ENCODE results near the gene CDK5RAP2. TPM values are rescaled to one million over a fixed set of nuclear protein-coding genes. Genes with fewer than 3 reads are reported as not detected.

Gene CDK5RAP2
- total and polyA plus RNA-seq, 9 of the 15 experiments (the other 6 are each of a cell fraction or from before 2014, with no cell fraction given) = 19.9 to 68.8 (median 42.2) TPM

DNA sequence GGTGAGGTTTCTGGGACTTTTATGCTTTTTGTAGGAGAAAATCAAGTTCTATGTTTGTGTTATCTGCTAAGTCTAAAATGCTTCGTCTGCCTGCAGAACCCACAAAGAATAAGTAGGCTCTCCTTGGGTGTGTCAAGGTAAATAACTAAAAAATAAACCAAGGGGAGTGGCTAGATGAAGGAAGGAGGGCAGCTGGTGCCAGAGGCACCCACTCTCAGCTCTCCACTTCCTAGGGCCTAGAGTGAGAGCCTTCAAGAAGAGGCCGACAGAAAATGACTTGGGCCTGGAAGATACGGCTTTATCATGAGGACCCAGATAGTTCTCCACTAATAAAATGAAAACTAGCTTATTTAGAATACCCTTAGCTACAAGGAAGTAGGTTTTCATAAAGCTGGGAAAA, 147.4 kb downstream of the CDK5RAP2 start:
- Histone ChIP-seq H3K4me3 (no peak overlapping the region), H3K36me3 (ENCODE audit: control insufficient read depth, insufficient read depth, low read length) (peaks cover 32% of the 10 kb centered on the region), H3K9me1 (ENCODE audit: control insufficient read depth, insufficient read depth, low read length) (no peaks in the 10 kb centered on the region), H3K4me1 (replicated peaks in 1 of 2; ENCODE audit: control insufficient read depth in 2 of 2, insufficient read depth in 2 of 2, low read length in 2 of 2) (no peaks in the 10 kb centered on the region; a peak in 1 of 5 replicates), H3K4me2 (ENCODE audit: insufficient read depth, low read length) (no peak overlapping the region), H3K79me2 (ENCODE audit: control insufficient read depth, insufficient read depth, low read length) (no peaks in the 10 kb centered on the region), H3K9me3 (replicated peaks; ENCODE audit: control insufficient read depth, insufficient read depth, low read depth, low read length) (no peaks in the 10 kb centered on the region), H2AFZ (ENCODE audit: low read depth, low read length) (no peak overlapping the region), H3K9ac (ENCODE audit: insufficient read depth in 1 of 2, low read depth in 2 of 2, low read length in 2 of 2) (no peak overlapping the region), H4K20me1 (replicated peaks; ENCODE audit: control insufficient read depth, insufficient read depth, low read length) (no peaks in the 10 kb centered on the region), H3K27ac (ENCODE audit: extremely low read depth, low read depth, low read length) (no peak overlapping the region), H3K27me3 (ENCODE audit: control insufficient read depth in 2 of 2, insufficient read depth in 2 of 2, low read length in 2 of 2) (no peaks in the 10 kb centered on the region)
- intact Hi-C loops (cut with micrococcal nuclease) (no loop called here), in situ Hi-C loops (cut with MboI) (no loop called here)
- WGBS (ENCODE audit: insufficient coverage, low coverage, missing lambda C conversion rate) = 88% methylated on average over 3 of the region's 3 CpGs
- ATAC-seq (no peak), FAIRE-seq (no peak), DNase-seq (ENCODE audit: extremely low read depth in 1 of 4, low spot score in 3 of 4) (no peak)
- CTCF ChIA-PET (ENCODE audit: low intra/inter-chr PET ratio) = no interaction called here
- TF ChIP-seq SMAD4 (CRISPR knock-in tag; conservative IDR thresholded peaks at IDR 0.05) = no peak
- no peak for TF ChIP-seq BHLHE40 (IDR thresholded peaks at IDR 0.05; ENCODE audit: low read length)
- TF ChIP-seq, protein P1, sequence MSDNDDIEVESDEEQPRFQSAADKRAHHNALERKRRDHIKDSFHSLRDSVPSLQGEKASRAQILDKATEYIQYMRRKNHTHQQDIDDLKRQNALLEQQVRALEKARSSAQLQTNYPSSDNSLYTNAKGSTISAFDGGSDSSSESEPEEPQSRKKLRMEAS (CRISPR knock-in tag; IDR thresholded peaks at IDR 0.05) = no peak
- TF ChIP-seq KAT7 (CRISPR knock-in tag; IDR thresholded peaks at IDR 0.05; ENCODE audit: borderline replicate concordance) = no peak
- no peak for TF ChIP-seq TCF3 (CRISPR knock-in tag; IDR thresholded peaks at IDR 0.05)
- no peak for TF ChIP-seq ZNF282 (CRISPR knock-in tag; IDR thresholded peaks at IDR 0.05)
- TF ChIP-seq, protein P2, sequence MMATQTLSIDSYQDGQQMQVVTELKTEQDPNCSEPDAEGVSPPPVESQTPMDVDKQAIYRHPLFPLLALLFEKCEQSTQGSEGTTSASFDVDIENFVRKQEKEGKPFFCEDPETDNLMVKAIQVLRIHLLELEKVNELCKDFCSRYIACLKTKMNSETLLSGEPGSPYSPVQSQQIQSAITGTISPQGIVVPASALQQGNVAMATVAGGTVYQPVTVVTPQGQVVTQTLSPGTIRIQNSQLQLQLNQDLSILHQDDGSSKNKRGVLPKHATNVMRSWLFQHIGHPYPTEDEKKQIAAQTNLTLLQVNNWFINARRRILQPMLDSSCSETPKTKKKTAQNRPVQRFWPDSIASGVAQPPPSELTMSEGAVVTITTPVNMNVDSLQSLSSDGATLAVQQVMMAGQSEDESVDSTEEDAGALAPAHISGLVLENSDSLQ (IDR thresholded peaks at IDR 0.05) = no peak
- TF ChIP-seq SPI1 (IDR thresholded peaks at IDR 0.05; ENCODE audit: borderline replicate concordance, low read depth, low read length) = no peak
- TF ChIP-seq, protein P3, sequence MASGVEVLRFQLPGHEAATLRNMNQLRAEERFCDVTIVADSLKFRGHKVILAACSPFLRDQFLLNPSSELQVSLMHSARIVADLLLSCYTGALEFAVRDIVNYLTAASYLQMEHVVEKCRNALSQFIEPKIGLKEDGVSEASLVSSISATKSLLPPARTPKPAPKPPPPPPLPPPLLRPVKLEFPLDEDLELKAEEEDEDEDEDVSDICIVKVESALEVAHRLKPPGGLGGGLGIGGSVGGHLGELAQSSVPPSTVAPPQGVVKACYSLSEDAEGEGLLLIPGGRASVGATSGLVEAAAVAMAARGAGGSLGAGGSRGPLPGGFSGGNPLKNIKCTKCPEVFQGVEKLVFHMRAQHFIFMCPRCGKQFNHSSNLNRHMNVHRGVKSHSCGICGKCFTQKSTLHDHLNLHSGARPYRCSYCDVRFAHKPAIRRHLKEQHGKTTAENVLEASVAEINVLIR (CRISPR knock-in tag; IDR thresholded peaks at IDR 0.05) = no peak
- TF ChIP-seq ZFX (CRISPR knock-in tag; IDR thresholded peaks at IDR 0.05) = no peak
- TF ChIP-seq BRD9 (IDR thresholded peaks at IDR 0.05; ENCODE audit: low read depth, partially characterized antibody) = no peak
- POLR2A ChIA-PET = interaction anchor here (0.5 kb wide), 1 partner anchor 9 kb away, joined by 4 read pairs; no protein-coding TSS in a partner anchor
- no TSS peak for BruUV-seq (replicated peaks)

Measured in K562 (cell line).